Fibroblast of mammary gland (primary cell): Measurements from ENCODE around the gene KCNMA1.

Experiments used
- DNase-seq: peaks from one replicate; pipeline ENCODE4 v3.0.0-alpha.2; 2010; ENCODE audit warnings: low read depth
- H3K4me3 ChIP-seq: 2 replicates; pipeline ENCODE4 v1.5.1; 2011; ENCODE audit warnings: low read depth, mild to moderate bottlenecking, low read length, moderate library complexity; ENCODE audit not compliant: control insufficient read depth
- CTCF ChIP-seq: conservative IDR thresholded peaks from 2 replicates; pipeline ENCODE4 v1.5.1; 2011; ENCODE audit warnings: low read depth, low read length, inconsistent platforms; ENCODE audit not compliant: control insufficient read depth, insufficient read depth

KCNMA1 gene

GRCh38 chr10:77027576-77027975, 610.0 kb downstream of the KCNMA1 start:
- H3K4me3 ChIP-seq = no peak overlapping the region
- DNase-seq = no peak
- TF ChIP-seq CTCF = no peak

GRCh38 chr10:77027141-77027540, 610.5 kb downstream of the KCNMA1 start:
- no peak for TF ChIP-seq CTCF
- no peak overlapping the region for H3K4me3 ChIP-seq
- DNase-seq = no peak

- no peak for DNase-seq
- TF ChIP-seq CTCF = no peak
- H3K4me3 ChIP-seq = no peak overlapping the region
Measured at GRCh38 chr10:77026148-77026547, 611.5 kb downstream of the KCNMA1 start.

DNA sequence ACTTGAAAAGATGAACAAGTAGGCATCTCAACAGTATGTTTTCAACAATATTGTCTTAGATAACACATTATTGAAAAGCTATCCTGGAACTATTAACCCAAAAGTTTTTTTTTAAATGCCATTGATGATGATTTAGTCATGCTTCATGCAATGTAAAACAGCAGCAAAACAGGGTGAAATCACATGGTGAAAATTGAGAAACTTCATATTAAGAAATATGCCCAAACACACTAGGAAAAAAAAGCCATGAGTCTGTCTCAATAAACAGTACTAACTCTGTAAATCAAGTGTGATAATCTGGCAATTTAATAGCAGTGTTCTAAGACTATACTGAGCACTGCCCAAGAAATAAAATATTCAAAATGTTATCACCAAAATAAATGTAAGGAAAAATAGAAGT, 613.1 kb downstream of the KCNMA1 start:
- no peak for DNase-seq
- no peak for TF ChIP-seq CTCF
- no peak overlapping the region for H3K4me3 ChIP-seq

- H3K4me3 ChIP-seq = no peak overlapping the region
- no peak for DNase-seq
- no peak for TF ChIP-seq CTCF
Measured at GRCh38 chr10:77023396-77023795, 614.2 kb downstream of the KCNMA1 start.

DNA sequence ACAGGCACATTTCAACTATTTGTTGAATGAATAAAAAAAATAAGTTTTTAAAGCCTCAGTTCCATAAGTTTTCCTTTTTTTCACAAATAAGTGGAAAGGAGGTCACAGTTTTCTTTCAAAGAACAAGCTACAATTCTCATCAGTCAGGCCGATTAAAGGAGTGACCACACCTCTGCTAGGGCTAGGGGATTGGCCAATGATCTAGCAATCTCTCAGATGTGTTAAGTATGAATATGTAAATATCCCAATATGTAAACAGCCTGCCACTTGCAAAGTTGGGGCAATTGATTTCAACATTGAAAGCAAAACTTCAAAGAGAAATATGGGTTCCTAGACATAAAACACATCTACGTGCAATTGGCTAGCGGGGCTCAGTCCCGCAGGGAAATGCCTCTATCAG, 614.9 kb downstream of the KCNMA1 start:
- DNase-seq = no peak
- no peak overlapping the region for H3K4me3 ChIP-seq
- no peak for TF ChIP-seq CTCF

DNA sequence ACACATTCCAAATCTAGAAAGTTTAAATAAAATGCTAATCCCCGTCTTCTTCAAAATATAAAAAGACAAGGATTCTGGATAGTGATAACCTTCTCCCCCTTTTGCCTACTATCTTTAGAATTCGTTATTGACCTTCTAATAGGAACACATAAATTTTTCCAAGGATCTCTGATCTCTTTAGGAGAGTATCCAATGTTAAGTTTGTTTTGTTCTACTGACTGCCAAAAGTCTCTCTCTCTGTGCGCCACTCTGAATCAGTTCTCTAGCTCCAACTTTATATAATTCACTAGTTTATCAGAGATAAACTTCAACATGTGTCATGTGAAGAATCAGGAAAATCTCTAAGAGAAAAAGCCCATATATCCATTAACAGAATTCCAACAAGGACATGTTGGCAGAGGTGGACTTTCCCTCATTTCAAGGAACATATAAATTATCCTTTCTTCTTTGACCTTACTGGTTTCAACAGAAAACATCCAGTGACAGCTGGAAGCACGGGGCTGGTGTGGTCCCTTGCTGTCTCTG, 615.6 kb downstream of the KCNMA1 start:
- TF ChIP-seq CTCF = no peak
- no peak for DNase-seq
- H3K4me3 ChIP-seq = no peak overlapping the region
